GM12891 (cell line): ENCODE data around the gene NR5A1.

Experiments
- DNase-seq: peaks from one replicate; pipeline ENCODE4 v3.0.0; 2011; ENCODE audit warnings: low spot score; ENCODE audit not compliant: insufficient read length
- FAIRE-seq: peaks from 2 replicates; lab custom pipeline; 2011; peaks lifted over from hg19 to GRCh38; lab: Jason Lieb, UNC
- PAX5 ChIP-seq: IDR thresholded peaks from 2 replicates; pipeline ENCODE4 v1.6.1; 2011; ENCODE audit warnings: low read length, moderate library complexity, mild to moderate bottlenecking; ENCODE audit not compliant: insufficient read depth, severe bottlenecking
- POLR2A ChIP-seq: IDR thresholded peaks from 2 replicates; pipeline ENCODE4 v1.6.1; 2011; ENCODE audit warnings: low read depth, low read length, control low read depth
- POLR2AphosphoS5 ChIP-seq: IDR thresholded peaks from 2 replicates; pipeline ENCODE4 v1.6.1; 2011; ENCODE audit warnings: low read depth, low read length, control low read depth
- POU2F2 ChIP-seq: IDR thresholded peaks from 2 replicates; pipeline ENCODE4 v1.6.1; 2011; ENCODE audit warnings: low read depth, mild to moderate bottlenecking, control low read depth, low read length, moderate library complexity
- SPI1 ChIP-seq: IDR thresholded peaks from 2 replicates; pipeline ENCODE4 v1.6.1; 2011; ENCODE audit warnings: low read depth, low read length, control low read depth
- TAF1 ChIP-seq: IDR thresholded peaks from 2 replicates; pipeline ENCODE4 v1.6.1; 2011; ENCODE audit warnings: low read depth, low read length, control low read depth

The NR5A1 gene

DNA sequence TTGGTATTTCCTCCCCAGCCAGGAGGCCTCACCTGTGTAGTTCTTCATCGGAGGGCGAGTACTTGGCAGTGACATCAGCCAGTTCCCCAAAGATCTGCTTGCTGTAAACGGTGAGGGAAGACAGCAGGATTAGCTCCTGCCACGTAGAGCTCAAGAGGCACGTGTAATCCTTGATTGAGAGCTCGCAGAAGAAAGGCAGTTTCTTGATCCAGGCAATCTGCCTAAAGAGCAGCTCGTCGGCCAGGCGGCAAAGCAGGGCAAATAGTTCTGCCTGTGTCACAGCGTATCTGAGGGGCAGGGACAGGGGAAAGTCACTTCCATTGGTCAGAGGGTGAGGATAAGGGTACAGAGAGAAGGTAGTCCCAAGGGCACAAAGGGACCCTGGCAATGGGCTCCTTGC is 28.6 kb upstream of the NR5A1 start:
- TF ChIP-seq TAF1: no peak
- TF ChIP-seq SPI1: no peak
- no peak for TF ChIP-seq PAX5
- no peak for TF ChIP-seq POLR2AphosphoS5
- TF ChIP-seq POU2F2: no peak
- no peak for FAIRE-seq
- DNase-seq: no peak

DNA sequence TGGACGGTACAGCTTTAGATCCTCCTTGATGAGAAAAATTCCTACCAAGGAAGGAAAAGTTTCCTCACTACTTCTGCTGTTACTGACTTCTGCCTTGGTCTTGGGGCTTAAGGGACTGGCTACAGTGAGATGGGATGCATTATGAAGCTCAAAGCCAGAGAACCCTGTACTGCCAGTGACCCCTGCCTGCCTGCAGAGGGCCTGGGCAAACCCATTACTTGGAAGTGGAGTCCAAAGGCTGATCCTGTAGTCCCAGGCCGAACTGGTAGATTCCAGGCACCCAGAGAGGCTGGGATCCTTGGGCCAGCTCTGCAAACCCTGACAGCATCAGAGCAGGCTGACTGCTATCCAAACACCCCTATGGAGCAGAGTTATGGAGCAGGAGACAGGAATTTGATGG is 25.7 kb upstream of the NR5A1 start:
- FAIRE-seq (no peak), DNase-seq (no peak)
- TF ChIP-seq SPI1 (no peak), PAX5 (no peak), TAF1 (no peak), POU2F2 (no peak), POLR2A (no peak), POLR2AphosphoS5 (no peak)

DNA sequence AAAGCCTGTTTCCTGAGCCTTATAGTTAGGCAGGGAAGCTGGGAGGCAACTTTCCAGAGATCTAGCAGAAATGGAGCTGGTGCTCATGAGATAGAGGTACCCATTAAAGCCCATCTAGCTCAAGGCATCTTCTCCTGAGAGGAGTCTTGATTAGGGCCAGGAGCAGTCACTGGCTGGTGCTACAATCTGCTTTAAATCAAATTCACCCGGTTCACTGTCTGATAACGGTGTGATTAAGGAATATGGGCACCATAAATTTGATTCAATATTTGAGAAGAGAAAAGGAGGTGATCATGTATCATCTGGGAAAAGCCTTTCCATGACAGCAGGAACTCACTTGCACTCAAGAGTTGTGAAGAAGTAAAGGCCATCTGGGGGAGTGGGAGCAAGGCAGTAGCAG is 23.9 kb upstream of the NR5A1 start:
- DNase-seq: no peak
- no peak for FAIRE-seq
- TF ChIP-seq TAF1 (no peak), SPI1 (no peak), POLR2A (no peak), POU2F2 (no peak), POLR2AphosphoS5 (no peak), PAX5 (no peak)

DNA sequence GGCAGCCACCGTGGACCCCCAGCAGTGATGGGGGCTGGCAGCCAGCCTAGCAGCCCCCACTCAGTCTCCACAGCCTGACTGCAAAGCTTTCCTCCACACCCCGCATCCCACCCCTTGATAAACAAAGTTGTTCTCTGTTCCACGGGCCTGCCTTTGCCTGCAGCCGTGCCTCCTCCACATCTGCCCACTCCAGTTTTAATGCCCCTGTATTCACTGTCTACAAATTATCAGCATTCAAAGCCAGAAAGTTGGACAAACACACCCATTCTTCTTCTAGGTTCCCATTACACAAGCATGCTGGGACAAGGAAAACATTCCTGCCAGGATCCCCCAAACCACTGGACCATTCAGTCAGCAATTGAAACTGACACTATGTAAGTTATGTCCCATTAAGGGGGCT is 23.0 kb upstream of the NR5A1 start:
- FAIRE-seq: no peak

DNA sequence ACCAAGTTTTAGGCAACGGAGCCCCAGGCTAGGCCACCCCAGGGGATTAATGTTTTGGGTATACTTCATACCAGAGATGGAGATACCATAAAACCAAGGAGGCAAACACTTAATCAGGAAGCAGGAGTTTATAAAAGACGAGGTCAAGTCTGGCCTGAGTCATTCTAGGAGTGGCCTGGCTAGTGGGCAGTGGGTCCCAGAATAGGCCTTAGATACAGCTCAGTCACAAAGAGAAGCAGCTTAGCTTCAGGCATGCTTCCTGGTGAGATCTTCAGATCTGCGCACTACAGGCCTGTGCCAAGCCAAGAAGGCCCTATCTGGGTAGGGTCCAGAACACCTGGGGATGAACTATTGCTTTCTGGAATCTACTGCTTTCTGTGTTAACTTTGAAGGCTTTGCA is 20.6 kb upstream of the NR5A1 start:
- DNase-seq: no peak
- TF ChIP-seq POLR2AphosphoS5: no peak
- FAIRE-seq: no peak

More for the DNA sequence above, 23.0 kb upstream of the NR5A1 start:
- DNase-seq: no peak
- no peak for TF ChIP-seq PAX5
- no peak for TF ChIP-seq POLR2A

DNA sequence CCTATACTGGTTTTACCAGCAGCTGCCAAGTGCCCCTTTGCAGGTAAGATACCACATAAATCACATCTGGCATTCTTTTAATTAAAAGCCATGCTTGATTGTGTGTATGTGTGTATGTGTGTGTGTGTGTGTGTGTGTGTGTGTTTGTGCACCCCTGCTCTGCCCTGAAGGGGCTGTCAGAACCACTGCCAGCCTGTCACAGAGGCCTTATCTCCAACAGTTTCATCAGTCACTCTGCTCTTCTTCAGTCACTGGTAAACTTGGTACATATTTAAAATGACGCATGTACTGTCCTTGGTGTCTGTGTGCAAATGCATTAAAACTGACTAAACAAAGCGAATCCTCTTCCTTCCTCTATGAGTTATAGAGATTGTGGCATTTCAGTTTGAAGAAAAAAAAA is 19.0 kb upstream of the NR5A1 start:
- no peak for FAIRE-seq
- DNase-seq: no peak
- TF ChIP-seq POU2F2 (no peak), SPI1 (no peak), POLR2AphosphoS5 (no peak), POLR2A (no peak), PAX5 (no peak), TAF1 (no peak)

DNA sequence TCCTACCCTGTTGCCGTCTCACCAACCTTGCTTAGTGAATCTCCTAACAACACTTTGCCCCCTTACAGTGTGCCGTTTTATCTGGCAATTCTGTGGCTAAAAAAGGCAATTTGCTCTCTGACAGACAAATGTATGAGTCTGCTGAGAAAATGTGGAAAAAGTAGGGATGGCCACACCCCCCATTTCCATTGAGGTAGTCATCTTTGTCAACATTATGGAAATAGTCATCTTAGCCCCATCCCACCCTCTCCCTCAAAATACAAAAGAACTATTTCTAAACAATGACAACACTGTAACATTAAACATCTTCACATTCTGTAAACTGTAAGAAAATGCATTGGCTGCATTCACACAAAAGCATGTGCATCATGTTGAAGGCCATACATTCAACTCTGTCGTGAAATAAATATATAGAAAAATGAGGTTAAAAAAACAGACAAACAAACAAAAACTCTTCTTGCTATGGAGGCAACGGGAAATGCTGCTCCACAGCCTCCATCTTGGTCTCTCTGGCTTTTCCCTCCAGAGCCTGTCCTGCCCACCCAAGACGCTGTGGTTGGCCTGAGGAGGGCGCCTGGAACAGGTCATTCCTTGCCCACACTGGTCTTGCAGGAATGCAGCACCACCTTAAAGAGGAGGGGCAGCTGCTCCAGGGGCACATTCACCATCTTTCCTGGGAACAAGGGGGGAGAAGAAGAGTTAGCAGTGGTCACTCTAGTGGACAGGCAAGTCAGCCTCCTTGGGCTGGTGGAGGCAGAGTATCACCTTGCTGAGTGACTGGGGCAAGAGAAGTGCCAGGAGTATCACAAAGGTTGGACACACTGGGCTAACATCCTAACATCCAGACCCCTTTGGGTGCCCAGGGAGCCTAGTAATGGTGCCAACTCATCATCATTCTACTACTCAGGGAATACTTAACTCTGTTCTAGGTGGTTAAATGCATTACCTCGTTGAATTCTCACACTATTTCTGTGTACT is 15.2 kb upstream of the NR5A1 start:
- FAIRE-seq: no peak
- DNase-seq: no peak
- TF ChIP-seq SPI1 (no peak), POU2F2 (no peak), POLR2AphosphoS5 (no peak), TAF1 (no peak)

DNA sequence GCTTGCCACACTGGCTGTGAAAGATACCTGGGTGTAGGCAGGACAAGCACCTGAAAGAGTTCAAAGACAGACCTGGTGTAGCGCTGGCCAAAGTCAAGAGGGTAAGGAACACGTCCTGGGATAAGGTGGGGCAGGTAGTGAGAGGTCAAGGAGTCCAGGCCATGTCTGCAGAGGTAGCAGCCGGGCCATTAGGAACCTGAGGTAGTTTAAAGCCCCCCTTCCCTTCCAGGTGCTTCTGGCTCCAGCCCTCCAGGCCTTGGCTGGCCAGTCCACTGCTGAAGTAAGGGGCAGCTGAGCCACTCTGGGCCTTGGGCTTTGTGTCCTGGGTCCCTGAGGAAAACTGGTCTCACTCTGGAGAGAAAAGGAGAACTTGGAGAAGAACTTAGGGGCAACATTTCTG is 13.9 kb upstream of the NR5A1 start:
- no peak for DNase-seq
- TF ChIP-seq SPI1 (no peak), PAX5 (no peak), POU2F2 (no peak), POLR2AphosphoS5 (no peak), TAF1 (no peak), POLR2A (no peak)
- no peak for FAIRE-seq

DNA sequence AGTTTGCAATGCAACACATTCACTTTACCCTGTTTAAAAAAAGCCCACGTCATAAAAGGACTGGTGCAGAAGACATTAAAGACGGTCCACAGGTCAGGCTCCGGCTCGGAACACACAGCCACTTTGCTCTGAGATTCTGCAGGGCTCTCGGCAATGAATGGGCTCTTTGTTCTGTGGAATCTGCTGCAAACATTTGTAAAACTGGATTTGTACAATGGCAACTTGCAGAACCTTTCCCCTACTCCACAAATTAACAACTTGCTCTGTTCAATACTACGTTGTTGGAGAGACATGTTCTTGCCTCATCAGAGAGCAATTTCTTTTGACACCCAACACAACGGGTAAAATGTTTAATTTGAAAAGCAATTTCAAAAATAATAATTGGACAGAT is 13.0 kb upstream of the NR5A1 start:
- no peak for DNase-seq
- no peak for FAIRE-seq
- no peak for TF ChIP-seq POU2F2
- TF ChIP-seq PAX5: no peak
- TF ChIP-seq SPI1: no peak

DNA sequence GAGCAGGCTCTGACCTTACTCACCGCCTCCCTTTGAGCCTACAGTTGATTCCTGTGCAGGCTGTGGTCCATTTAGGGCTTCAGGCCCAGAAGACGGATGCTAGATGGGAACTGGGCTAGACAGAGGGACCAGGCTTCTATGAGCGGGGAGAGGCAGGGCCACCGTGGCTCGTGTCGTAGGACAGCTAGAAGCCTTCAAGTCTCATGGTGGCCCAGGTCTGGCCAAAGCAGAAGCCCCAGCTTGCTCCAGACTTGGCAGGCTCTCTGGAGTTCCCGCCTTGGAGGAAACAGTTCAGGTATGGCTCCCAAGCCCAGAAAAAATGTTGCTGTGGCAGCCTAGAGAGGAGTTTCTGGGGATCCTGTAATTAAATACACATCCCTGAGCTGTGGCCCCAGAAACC is 10.9 kb upstream of the NR5A1 start:
- TF ChIP-seq POLR2A (no peak), POLR2AphosphoS5 (no peak), TAF1 (no peak), SPI1 (no peak), PAX5 (no peak), POU2F2 (no peak)
- FAIRE-seq (no peak), DNase-seq (no peak)
